ENCODE data around the gene SH3RF1.

DNA sequence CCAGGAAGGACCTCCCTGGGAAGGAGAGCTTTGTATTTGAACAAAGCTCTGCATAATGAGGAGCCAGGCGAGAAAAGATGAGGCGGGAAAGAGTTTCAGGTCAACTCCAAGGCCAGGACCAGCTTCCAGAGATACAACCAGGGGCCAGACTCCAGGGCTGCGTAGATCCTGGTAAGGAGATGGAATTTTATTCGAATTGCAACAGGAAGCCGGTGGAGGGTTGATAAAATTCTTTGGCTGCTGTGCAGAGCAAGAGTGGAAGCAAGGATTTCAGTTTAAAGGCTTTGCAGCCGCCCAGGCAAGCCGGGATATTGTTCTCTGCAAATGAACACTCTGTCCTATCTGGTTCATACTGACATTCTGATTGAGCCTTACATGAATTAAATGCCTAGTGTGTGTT, 220.5 kb downstream of the SH3RF1 start:
- TF ChIP-seq, protein P1, sequence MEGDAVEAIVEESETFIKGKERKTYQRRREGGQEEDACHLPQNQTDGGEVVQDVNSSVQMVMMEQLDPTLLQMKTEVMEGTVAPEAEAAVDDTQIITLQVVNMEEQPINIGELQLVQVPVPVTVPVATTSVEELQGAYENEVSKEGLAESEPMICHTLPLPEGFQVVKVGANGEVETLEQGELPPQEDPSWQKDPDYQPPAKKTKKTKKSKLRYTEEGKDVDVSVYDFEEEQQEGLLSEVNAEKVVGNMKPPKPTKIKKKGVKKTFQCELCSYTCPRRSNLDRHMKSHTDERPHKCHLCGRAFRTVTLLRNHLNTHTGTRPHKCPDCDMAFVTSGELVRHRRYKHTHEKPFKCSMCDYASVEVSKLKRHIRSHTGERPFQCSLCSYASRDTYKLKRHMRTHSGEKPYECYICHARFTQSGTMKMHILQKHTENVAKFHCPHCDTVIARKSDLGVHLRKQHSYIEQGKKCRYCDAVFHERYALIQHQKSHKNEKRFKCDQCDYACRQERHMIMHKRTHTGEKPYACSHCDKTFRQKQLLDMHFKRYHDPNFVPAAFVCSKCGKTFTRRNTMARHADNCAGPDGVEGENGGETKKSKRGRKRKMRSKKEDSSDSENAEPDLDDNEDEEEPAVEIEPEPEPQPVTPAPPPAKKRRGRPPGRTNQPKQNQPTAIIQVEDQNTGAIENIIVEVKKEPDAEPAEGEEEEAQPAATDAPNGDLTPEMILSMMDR (IDR thresholded peaks at IDR 0.05), result no peak
- TF ChIP-seq POLR2A (IDR thresholded peaks at IDR 0.05), result no peak
- no peak for TF ChIP-seq POLR2AphosphoS5 (IDR thresholded peaks at IDR 0.05)
- no peak for TF ChIP-seq EP300 (IDR thresholded peaks at IDR 0.05)
